Retinal pigment epithelial cell (primary cell): ENCODE data around the gene MSANTD1.

Experiments
- DNase-seq: peaks from one replicate; pipeline ENCODE4 v3.0.0-alpha.2; 2010; ENCODE audit warnings: low read depth
- H3K4me3 ChIP-seq: 2 replicates; pipeline ENCODE4 v1.5.1; 2011; ENCODE audit warnings: mild to moderate bottlenecking, low read length, control low read depth, moderate library complexity
- TF ChIP-seq, protein P1 (sequence below): conservative IDR thresholded peaks from 2 replicates; pipeline ENCODE4 v1.5.1; 2011; ENCODE audit warnings: low read depth, low read length, control low read depth, inconsistent platforms

Gene MSANTD1

GRCh38 chr4:3203971-3204431 is 45.0 kb upstream of the MSANTD1 start:
- peak; percentile 5 for DNase-seq
- TF ChIP-seq, protein P1, sequence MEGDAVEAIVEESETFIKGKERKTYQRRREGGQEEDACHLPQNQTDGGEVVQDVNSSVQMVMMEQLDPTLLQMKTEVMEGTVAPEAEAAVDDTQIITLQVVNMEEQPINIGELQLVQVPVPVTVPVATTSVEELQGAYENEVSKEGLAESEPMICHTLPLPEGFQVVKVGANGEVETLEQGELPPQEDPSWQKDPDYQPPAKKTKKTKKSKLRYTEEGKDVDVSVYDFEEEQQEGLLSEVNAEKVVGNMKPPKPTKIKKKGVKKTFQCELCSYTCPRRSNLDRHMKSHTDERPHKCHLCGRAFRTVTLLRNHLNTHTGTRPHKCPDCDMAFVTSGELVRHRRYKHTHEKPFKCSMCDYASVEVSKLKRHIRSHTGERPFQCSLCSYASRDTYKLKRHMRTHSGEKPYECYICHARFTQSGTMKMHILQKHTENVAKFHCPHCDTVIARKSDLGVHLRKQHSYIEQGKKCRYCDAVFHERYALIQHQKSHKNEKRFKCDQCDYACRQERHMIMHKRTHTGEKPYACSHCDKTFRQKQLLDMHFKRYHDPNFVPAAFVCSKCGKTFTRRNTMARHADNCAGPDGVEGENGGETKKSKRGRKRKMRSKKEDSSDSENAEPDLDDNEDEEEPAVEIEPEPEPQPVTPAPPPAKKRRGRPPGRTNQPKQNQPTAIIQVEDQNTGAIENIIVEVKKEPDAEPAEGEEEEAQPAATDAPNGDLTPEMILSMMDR, result no peak
- no peak overlapping the region for H3K4me3 ChIP-seq

DNA sequence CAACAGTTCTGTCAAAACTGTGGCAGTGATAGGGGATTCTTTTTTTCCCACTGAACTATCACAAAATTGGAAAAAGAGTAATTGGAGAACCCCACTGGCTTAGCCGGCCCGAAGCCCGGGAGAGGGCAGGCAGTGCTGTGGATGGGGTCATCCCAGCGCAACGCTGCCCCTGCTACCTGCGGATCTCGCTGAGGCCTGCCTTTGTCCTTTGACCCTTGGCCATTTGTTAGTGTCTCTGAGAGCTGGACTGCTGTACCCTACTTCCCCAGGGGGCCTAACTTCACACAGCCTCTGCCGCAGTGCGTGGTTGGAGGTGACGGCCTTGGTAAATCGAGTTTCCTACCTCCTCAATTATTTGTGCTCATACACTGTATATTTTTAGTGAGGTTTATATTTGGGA is 43.0 kb upstream of the MSANTD1 start:
- TF ChIP-seq, protein P1, result no peak
- H3K4me3 ChIP-seq, result no peak overlapping the region
- DNase-seq, result no peak

- H3K4me3 ChIP-seq, result no peak overlapping the region
- no peak for DNase-seq
- TF ChIP-seq, protein P1, result no peak
Measured at GRCh38 chr4:3206439-3207100, 42.4 kb upstream of the MSANTD1 start.

- TF ChIP-seq, protein P1, result no peak
- no peak for DNase-seq
- H3K4me3 ChIP-seq, result no peak overlapping the region
Measured at GRCh38 chr4:3207531-3208037, 41.4 kb upstream of the MSANTD1 start.

- no peak for DNase-seq
- TF ChIP-seq, protein P1, result no peak
- H3K4me3 ChIP-seq, result no peak overlapping the region
Measured at GRCh38 chr4:3208826-3209225, 40.1 kb upstream of the MSANTD1 start.

GRCh38 chr4:3209551-3210325 is 39.2 kb upstream of the MSANTD1 start:
- no peak overlapping the region for H3K4me3 ChIP-seq
- DNase-seq, result no peak
- TF ChIP-seq, protein P1, result no peak
